GM12874 (cell line): ENCODE results near the gene OSTN.

ENCODE experiments used
- CTCF ChIP-seq: IDR thresholded peaks from 2 replicates; pipeline ENCODE4 v1.5.1; 2011; ENCODE audit warnings: low read depth, mild to moderate bottlenecking, control low read depth, low read length, moderate library complexity; ENCODE audit not compliant: insufficient read depth

OSTN gene

GRCh38 chr3:191280111-191280510 lies 81.1 kb downstream of the OSTN start:
- TF ChIP-seq CTCF, result no peak

GRCh38 chr3:191280882-191281281 lies 81.8 kb downstream of the OSTN start:
- no peak for TF ChIP-seq CTCF

DNA sequence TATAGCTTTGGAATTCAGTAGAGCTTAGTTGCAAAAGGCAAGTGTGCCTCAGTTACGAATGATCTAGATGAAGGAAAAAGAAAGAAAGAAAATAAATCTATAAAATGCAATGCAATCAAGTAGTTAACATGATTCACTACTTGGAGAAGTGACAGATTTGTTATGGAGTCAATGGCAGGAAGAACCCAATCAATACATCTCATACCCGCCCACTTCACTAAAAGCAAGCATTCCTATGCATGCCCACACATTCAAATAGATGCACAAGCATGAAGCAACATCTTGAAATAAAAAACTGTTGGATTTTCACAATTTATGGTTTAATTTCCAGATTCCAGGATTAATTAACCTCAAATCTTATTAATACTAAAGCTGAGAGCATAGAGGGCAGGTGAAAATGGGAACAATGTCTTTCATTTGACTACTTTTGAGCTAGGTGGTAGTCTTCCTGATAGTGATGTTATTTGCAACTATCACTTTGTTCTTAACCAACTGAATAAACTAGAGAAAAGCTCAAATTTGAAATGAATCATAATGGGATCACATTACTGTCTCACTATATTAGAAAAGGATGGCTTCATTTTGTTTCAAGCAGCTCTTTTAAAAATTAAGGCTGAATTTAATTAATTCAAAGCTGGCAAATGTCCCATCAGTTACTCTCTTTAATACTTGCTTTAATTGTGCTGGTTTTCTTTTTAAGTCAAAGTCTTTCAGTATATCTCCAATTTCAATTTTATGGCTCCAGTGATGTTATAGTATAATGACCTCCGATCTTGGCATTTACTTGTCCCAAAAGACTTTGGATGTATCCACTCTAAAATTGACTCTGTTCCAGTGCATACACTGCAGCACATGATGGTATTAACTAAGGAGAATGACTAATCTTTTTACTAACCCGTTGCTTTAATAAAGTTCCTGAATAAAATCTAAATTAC lies 83.5 kb downstream of the OSTN start:
- TF ChIP-seq CTCF, result no peak

DNA sequence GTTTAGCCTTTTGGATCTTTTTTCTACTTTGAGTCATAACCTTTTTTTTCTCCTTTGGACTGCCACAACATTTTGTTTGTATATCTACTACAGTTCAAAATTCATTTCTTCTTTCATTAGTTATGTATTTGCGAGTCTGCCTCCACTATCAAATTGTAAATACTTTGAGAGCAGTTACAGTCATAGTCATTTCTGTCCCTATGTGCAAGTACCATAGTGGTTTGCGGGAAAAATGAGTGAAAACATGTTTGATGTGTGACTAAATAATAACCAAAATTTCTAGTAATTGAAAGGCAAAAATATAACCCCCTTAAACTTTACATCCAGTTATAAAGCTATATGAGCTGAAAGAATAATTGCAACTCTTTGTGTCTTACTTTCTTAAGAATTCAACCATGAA lies 84.4 kb downstream of the OSTN start:
- no peak for TF ChIP-seq CTCF

- no peak for TF ChIP-seq CTCF
Measured at GRCh38 chr3:191290311-191291025, 91.4 kb downstream of the OSTN start.

- TF ChIP-seq CTCF, result no peak
Measured at GRCh38 chr3:191292243-191293015, 93.4 kb downstream of the OSTN start.

DNA sequence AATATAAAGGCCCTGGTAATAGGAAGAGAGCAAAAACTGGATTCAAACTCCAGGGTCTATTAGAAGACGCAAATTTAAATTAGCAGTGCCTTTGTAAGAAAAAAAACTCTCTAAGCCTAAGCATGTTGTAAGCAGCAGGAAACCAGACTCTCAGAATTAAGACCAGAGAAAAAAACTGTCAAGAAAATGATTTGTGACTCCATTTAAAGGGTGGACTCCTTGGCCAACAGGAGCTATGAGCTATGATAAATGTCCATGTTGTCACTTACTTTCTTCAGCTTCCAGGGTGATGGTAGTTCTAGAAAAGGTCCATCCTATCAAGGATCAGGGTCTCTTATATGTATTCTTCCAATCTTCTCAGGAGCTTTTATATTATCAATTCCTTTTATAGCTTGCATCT lies 95.2 kb downstream of the OSTN start:
- TF ChIP-seq CTCF, result no peak
